Activated T-helper 1 cell treated with anti-CD3 and anti-CD28 coated beads, Interleukin-2, amount 50 U/mL, for 16 hours (primary cell): ENCODE data around the gene GGTA1.
"Not testable (repeated sequence)": the region's sequence is repeated elsewhere in the genome, so short reads cannot be mapped to it uniquely, and the experiment has no call there.

Experiments used
- DNase-seq, 2 donors: peaks; one replicate each; pipeline ENCODE4 v3.0.0-alpha.2; 2020; ENCODE audit warnings: low read depth in 1 of 2, low spot score in 1 of 2

Gene GGTA1

GRCh38 chr9:121499427-121500164, at the start of gene GGTA1:
Gene GGTA1, minus strand, starts transcription at chr9:121499844. Its CDS starts 31,922 bp downstream, at chr9:121467922.
- DNase-seq = no peak

GRCh38 chr9:121548666-121549065, 49.0 kb upstream of the GGTA1 start:
- no peak for DNase-seq

DNA sequence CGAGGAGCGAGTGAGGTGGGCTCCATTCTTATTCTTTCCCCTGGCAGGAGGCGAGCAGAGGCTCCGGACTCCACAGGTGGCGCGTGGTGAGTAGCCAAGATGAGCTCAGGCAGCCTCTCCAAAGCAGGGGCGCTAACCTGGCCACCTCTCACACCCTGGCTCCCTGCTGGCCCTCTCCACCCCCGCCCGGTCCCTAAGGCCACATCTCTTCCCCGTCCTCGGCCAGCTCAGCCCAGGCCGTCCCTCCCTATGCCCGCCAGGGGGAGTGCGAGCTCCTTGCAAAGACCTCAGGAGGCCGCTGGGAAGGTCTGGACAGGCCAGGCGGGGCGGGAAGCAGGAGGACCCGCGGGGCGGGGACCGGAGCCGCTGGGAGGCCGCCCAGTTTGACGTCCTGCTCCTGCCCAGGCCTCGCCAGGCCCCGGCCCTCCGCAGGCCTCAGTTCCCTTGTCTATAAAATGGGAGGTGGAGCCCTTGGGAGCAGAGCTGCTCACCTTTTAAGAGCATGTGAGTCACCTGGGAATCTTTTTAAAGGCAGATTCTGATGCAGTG, 46.3 kb upstream of the GGTA1 start:
- DNase-seq = peak; percentile 29 to 35

DNA sequence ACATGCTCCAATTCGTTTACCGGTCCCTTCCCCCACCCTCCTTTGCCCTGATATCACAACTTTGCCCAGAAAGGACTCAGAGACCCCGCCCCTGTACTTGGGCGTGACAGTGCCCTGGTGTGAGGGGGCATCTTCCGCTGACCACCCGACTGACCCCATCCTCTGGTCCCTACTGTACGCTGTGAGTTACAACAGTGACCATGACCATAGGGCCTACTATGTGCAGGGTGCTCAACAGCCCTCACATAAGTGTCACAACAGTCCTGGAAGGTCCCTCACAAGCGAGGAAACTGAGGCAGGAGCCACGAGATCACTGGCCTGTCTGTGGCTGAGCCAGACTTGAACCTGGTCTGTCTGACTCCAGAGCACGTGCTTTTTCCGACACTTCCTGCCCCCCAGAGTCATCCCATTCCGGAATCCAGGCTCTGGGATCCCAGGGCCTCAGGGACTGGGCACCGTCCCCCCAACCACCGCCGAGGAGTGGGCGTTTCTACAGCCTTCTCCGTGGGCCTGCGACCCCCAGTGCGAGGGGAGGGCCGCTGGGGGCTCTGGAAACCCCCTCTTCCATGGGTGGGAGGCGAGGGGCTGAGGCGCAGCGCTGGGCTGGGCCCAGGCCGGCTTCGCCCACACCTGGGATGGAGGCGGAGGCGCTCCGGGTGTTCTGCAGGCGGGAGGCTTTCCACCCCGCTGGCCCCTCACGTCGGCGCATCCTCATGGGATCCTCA, 45.7 kb upstream of the GGTA1 start:
- DNase-seq = no peak

DNA sequence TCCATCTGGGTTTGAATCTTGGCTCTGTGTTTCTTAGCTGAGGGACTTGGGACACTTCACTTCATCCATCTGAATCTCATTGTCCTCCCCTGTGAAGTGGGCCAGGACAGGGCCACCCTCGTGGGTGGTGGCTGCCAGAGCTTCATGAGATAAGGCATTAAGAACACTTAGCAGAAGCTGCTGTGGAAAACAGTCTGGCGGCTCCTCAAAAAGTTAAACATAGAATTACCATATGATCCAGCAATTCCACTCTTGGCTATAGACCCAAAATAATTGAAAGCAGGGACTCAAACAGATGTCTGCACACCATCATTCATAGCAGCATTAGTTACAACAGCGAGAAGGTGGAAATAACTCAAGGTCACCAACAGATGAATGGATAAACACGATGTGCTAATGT, 42.4 kb upstream of the GGTA1 start:
- DNase-seq = no peak

DNA sequence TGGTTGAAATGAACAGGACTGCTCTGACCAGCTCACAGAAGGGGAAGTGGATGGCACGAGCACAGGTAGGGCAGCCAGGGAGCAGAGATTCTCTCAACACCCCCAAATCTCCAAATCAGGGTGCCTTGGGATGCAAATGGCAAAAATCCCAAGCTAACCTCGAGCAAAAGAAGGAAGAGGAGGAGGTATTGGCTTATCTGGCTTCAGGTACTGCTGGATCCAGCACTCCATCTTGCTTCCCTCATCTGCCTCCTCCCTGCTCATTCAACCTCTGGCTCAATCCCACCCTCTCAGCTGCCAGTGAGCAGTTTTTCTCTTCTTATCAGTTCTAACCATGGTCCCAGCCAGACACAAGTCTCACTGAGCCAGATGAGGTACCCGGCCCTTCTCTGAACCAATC, 41.6 kb upstream of the GGTA1 start:
- DNase-seq = no peak

DNA sequence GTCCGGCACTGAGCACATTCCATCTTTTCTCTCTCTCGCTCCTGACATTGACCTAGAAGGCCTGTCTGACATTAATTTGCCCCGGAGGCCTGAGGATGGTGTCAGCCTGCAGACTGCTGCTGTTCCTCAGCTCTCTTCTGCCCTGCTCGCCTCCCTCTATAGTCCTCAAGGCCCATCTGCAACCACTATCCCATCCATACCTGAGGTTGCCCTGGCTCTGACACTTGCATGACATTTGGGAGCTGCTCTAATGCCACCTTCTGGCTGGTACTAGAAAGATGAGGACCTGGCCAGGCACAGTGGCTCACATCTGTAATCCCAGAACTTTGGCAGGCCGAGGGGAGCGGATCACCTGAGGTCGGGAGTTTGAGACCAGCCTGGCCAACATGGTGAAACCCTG, 38.6 kb upstream of the GGTA1 start:
- DNase-seq = no peak

DNA sequence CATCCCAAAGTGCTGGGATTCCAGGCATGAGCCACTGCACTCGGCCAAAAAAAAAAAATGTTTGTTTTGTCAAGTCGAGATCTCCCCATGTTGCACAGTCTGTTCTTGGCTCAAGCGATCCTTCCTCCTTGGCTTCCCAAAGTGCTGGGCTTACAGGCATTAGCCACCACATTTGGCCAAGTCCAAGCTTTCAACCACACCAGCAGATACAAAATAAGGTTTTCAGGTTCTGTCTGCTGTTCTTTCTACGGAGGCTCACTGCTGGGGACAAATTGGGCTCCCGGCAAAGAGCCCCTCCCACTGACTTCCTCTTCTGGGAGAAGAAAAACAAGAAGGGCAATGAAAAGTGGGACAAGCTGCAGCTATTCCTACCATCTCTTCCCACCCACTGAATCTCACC, 37.6 kb upstream of the GGTA1 start:
- DNase-seq = no peak

- DNase-seq = no peak
Observed at GRCh38 chr9:121532881-121533280, 33.2 kb upstream of the GGTA1 start.

DNA sequence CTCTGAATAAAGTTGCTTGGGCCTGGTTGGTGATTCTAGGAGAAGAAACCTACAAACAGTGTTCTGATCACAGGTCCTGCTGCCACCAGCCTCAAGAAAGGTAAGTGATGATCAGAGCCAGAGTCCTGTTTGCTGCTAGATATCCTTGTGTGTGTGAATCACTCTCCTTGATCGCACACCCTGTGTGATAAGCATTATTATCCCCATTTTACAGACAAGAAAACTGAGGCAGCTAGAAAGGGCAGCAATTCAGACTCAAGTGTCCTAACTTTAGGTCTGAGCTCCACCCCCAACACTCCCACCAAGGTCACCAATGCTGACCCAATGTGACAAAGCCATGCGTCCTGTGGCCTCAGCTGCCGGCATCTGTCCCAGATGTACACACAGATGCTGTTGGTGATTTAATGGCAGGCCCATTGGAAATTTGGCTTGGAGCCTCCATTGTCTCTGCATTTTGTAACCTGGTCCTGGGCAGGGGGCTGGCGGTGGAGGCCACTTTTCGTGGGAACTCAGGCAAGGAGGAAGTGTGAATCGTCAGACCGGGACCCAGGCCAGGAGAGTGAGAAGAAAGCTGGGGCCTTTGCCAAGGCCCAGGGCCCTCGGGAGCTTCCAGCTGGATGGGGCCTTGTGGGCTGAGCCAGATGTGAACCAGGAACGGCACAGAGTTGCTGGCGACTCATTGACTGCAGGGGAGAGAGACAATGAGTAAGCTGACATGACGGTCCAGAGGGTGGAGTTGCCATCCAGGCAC, 29.8 kb upstream of the GGTA1 start:
- no peak for DNase-seq

DNA sequence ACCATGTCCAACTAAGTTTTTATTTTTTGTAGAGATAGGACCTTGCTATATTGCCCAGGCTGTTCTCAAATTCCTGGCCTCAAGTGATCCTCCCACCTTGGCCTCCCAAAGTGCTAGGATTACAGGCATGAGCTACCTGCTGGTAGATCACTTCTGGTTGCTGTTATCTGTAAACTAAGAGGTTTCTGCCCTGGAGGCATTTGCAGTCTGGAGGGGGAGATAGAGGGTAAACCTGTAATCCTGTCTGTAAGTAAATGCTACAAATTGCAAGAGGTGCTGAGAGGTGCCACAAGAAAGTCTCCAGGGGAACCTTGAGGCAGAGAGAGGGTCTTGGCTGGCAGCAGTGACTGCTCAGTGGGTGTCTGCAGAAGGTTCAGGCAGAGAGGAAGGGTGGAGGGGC, 29.0 kb upstream of the GGTA1 start:
- DNase-seq = no peak

DNA sequence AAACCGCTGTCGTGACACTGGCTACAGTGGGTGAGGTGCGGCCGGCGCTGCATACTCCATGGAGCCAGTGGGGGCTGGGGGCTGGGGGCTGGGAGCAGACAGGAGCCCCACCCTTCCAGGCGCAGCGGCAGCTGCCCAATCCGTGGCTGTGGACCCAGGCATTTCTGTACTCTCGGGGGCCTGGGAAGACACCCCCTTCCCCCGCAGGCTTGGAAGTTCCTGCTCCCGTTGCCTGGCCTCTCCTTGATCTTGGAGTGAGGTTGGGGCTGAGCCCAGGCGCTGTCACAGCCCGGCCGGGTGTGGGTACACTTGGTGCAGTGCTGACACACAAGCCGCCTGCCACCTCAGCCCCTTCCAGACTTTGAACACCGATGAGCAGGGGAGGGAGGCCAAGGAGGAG, 27.7 kb upstream of the GGTA1 start:
- DNase-seq = no peak

GRCh38 chr9:121519688-121520087, 20.0 kb upstream of the GGTA1 start:
- not testable (repeated sequence) for DNase-seq

- DNase-seq = no peak
Observed at GRCh38 chr9:121518634-121519033, 19.0 kb upstream of the GGTA1 start.

- not testable (repeated sequence) for DNase-seq
Observed at GRCh38 chr9:121513166-121513565, 13.5 kb upstream of the GGTA1 start.

GRCh38 chr9:121510766-121511550, 11.3 kb upstream of the GGTA1 start:
- no peak for DNase-seq

GRCh38 chr9:121509180-121509579, 9.5 kb upstream of the GGTA1 start:
- DNase-seq = no peak

GRCh38 chr9:121508415-121508814, 8.8 kb upstream of the GGTA1 start:
- no peak for DNase-seq

- no peak for DNase-seq
Observed at GRCh38 chr9:121505903-121506735, 6.5 kb upstream of the GGTA1 start.

GRCh38 chr9:121503444-121503843, 3.8 kb upstream of the GGTA1 start:
- no peak for DNase-seq
